ACHN (cell line): ENCODE results near the gene APBB2.
"Not testable (repeated sequence)": the region's sequence is repeated elsewhere in the genome, so short reads cannot be mapped to it uniquely, and the experiment has no call there.

Experiments used
- DNase-seq: peaks from one replicate; pipeline ENCODE4 v3.0.0-alpha.2; 2015
- in situ Hi-C: cut with HindIII; loops from 2 replicates; pipeline ENCODE4 v1.10.0; 2017; ENCODE audit warnings: low sequenced_read_pairs, low pct_ligation_motif_present, low pct_unique_long_range_greater_than_20kb

The APBB2 gene

DNA sequence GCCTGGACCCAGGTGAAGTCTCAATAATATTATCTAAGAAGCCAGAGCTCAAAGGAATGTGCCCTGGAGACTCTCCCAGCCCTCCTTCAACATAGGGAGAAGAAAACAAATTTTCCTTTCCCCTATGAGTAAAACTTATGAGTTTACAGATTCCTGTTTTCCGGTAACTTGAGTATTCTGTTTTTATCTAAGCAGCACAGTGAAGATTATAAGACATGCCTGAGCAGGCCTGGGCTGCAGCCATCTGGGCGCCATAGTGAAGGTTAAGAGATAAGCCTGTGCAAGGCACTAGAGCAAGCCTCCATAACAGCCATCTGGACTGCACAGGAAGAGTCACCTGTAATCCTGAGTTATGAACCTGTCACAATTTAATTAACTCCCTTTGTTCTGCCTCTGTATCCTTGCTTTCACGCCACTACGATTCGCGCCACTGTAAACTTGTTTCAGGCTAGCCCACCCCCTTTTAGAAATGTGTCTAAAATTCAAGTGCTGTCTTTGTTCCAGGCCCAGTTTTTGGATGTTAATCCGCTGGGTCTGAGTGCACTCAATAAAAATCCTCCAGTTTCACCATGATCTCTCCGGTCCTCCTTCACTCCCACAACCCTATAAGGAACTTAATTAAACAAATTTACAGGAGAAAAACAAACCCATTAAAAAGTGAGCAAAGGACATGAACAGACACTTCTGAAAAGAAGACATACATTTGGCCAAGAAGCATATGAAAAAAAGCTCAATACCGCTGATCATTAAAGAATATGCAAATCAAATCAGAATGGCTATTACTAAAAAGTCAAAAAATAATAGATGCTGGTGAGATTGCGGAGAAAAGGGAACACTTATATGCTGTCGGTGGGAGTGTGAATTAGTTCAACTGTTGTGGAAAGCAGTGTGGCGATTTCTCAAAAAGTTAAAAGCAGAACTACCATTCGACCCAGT, 189.5 kb downstream of the APBB2 start:
- no peak for DNase-seq
- in situ Hi-C loops: no loop called here

DNA sequence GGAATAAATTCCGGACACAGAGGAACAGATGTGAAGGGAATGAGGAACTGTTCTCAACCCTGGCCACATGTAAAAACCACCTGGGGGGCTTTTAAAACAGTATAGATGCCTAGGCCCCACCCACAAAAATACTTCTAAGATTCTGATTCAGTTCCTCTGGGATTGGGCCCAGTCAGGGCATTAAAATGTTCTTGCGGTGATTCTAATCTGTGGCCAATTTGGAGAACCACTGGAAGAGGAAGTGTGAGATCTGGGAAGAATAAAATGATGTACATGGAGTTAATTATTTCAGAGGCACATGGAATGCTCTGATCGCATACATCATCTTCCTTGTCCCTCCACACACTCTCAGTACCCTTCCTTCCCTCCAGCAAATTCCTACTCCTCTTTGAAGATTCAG, 192.2 kb downstream of the APBB2 start:
- DNase-seq: no peak
- in situ Hi-C loops: no loop called here

DNA sequence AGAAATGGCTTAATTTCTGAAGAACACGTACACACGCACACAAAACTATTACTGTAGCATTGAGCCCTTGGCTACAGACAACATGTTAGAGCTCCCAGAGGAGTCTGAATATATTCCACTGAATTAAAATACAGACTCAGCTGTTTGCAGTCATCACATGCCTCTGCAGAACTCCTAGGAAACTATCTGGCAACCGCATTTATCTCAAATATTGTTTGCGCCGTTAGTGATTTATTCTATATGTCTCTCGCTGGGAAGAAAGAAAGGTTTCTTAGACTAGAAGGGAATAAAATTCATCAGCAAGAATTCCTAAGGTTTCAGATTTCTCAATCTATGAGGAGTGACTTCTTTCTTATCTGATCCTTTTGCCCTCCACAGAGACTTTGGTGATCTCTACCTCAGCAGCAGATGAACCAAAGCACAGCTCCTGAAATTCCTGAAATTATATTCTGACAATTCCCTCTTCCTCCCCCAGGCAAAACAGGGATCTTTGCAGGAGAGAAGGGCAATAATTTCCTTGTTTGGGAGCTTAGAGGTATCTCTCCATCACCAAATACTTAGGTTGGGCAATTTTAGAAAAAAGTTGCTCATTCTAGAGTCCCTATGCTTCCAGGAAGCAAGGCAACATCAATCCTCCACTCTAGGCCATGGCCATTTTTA, 199.2 kb downstream of the APBB2 start:
- in situ Hi-C loops: no loop called here
- no peak for DNase-seq

DNA sequence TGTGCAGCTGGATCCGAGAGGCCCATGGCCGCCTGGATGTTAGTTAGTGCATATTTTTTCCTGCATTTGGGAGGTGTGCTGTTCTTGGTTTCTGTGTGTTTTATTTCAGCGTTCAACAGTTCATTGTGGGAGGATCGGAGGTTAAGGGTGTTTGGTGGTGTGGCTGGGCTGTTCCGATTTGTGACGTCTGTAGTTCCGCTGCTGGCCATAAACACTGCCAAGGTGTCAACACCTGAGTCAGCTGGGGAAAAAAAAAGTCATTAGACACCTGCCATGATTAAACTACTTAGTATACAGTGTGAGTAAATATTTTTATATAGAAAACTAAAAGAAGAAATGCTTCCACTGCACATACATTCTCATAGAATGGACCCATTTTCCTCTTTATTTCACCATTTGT, 200.2 kb downstream of the APBB2 start:
- DNase-seq: no peak
- in situ Hi-C loops: no loop called here

DNA sequence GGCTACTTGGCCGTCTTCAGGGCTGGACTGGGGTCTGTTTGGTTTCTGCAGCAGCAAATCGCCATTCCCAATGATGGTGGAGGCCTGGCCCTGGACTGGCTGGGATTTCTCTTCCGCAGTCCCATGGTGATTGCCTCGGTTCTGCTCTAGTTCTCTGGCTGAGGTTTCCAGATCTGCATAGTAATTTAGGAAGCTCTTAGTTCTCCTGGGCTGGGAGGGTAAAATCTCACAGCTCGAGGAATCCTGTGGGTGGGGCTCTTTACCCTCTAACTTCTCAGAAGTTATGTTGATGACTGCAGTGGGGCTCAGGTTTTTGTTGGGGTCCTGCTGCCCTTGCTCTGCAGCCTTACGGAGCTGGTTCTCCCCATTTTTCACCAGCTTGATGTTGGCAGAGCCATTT, 200.6 kb downstream of the APBB2 start:
- no peak for DNase-seq

DNA sequence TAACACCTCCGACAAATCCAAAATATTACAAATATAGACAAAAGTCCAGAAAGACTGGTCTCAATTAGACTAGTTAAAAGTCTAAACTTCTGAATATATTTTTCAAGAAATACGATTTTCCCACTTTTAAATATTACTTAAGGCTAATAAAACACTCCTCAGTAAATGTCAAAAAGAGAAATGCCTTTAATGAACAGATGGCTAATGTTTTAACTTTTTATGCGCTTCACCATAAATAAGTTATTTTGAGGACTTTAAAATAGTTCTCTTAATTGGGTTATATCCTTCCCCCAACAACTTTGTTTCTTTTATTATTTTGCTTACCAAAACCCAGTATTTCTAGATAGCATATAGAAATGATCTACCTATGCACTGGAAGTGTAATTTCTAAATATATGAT, 201.4 kb downstream of the APBB2 start:
- no peak for DNase-seq
- in situ Hi-C loops: no loop called here

More for the DNA sequence above, 200.6 kb downstream of the APBB2 start:
- in situ Hi-C loops: no loop called here

DNA sequence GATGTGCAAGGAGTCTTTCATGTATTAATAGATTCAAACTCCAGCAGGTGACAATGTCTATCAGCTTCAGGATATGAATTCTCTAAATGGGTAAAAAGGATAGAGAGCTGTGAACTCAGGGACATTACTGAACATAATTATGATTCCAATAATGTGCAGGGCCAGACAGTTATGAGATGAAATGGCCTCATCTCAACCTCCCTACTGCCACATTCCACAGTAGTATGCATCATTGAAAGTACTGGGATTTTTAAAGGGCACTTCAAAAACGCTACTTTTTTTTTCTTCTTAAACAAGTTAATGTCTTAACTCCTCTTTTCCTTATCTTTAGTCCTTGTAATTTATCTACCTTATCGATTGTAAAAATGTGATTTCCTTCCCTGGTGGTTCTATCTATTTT, 202.0 kb downstream of the APBB2 start:
- in situ Hi-C loops: no loop called here
- DNase-seq: no peak

DNA sequence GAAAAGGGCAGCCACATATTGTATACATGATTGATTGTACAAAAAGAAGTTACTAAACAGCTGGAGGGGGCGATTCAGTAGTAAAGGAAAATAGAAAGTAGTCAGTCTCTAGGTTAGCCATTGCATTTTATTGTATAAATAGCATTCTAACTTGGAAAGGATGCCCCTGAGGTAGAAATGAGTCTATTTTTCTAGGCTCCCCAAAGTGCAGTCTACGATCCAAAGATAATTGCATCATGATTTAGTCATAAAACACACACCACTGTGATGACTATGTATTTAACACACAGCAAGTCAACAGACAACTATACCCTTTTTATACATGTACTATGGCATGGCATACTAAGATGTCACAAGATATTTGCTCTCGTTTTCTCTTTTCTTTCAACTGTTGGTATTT, 204.9 kb downstream of the APBB2 start:
- in situ Hi-C loops: no loop called here
- no peak for DNase-seq

DNA sequence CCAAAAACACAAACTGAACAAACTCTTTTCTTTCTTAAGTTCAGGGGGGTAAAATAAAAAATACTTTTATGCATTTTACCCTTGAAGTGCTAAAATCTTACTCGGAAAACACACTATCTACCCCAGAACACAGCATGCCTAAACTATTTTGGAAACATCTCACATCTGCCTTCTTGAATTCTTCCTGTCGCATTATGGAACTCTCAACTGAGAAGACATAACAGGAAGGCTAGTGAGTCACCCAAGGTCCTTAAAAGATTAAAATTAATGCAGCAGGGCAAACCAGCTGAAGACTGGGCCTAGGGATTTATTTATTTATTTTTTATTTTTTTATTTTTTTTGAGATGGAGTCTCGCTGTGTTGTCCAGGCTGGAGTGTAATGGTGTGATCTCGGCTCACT, 208.2 kb downstream of the APBB2 start:
- DNase-seq: no peak
- in situ Hi-C loops: no loop called here

DNA sequence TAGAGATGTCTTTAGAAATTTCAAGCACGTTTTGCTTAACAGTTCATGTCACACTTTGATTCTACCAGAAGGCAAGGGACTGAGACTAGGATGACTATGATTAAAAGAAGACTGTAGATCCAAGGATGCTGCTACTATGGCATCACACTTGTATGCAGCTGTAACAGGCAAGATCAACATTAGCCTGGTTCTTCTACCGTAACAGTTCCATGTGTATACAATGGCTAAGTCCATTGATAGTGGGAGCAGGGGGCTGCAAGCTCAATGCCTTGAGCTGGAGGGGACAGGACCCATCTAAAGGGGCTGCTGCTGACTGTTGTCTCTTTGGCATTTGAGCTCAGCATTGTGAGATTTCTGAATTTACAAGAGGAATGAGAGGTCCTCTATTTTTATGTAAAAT, 212.0 kb downstream of the APBB2 start:
- DNase-seq: no peak
- in situ Hi-C loops: no loop called here

DNA sequence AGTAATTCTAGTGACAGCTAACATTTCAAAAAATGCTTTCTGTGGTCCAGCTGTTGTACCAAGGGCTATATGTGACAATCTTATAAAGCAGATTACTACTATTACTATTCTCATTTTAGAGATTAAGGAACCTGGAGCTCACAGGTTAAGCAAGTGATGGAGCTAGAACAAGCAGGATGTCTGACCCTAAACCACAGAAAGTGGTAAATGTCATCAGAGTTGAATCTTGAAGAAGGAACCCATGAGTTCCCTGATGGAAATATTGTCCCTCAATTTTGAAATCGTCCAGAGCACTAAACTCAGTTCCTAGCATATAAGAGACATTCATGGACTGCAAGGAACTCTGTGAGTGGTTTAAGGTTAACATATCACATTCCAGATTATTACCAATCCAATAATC, 214.0 kb downstream of the APBB2 start:
- DNase-seq: no peak
- in situ Hi-C loops: no loop called here

DNA sequence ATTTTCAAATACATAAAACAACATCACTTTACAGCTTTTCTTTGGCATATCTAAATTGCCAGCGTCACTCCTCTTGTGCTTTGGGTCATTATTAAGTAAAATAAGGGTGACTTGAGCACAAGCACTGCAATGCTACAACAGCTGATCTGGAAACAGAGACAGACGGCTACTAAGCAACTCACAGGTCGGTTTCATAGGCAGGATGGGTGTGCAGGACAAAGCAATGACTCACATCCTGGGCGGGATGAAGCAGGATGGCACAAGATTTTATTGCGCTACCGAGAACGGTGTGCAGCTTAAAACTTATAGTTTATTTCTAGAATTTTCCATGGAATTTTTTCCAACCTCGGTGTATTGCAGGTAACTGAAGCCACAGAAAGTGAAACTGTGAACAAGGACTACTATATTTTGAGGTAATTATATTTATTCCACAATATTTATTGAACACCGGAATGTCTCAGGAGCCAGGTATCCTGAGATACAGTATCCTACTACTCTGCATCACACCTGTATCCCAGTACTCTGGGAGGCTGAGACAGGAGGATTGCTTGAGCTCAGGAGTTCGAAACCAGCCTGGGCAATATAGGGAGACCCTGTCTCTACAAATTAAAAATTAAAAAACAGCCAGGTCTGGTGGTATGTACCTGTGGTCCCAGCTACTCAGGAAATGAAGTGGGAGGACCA, 215.5 kb downstream of the APBB2 start:
- in situ Hi-C loops: no loop called here
- no peak for DNase-seq

DNA sequence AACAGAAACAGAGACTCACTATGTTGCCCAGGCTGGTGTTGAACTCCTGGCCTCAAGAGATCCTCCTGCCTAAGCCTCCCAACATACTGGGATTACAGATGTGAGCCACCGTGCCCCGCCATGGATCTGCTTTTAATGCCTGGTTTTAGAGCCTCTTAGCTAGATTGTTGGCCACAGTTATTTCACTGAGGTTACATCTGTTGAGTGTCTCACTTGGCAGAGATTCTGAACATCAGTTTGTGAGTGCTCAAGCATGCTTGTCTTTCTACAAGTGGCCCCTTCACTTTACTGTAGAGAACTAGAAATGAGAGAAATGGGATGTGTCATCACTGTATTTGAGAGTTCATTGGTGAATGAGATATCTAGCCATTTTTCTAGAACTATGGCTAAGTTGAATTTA, 218.5 kb downstream of the APBB2 start:
- in situ Hi-C loops: no loop called here
- DNase-seq: peak; percentile 47

DNA sequence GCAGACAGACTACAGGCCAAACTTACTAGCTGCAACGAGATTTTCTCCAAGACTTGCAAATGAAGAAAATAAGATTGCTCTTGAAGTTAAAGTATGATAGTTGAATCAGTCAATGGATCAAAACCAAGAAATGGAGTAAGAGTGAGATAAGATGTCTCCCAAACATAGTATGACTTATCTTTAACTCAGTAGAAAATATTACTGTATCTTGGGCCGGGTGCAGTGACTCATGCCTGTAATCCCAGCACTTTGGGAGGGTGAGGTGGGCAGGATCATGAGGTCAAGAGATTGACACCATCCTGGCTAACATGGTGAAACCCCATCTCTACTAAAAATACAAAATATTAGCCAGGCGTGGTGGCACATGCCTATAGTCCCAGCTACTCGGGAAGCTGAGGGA, 220.0 kb downstream of the APBB2 start:
- DNase-seq: peak; percentile 62
- in situ Hi-C loops: not testable (repeated sequence)

DNA sequence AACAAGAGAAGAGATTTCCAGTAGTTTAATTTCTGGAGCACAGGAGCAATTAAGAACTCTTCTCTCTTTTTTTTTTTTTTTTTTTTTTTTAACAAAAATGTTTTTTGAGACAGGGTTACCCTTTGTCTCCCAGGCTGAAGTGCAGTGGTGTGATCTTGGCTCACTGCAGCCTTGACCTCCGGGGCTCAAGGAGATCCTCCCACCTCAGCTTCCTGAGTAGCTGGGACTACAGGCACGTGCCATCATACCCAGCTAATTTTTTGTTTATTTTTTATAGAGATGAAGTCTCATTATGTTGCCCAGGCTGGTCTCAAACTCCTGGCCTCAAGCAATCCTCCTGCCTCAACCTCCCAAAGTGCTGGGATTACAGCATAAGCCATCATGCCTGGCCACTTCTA, 221.0 kb downstream of the APBB2 start:
- in situ Hi-C loops: not testable (repeated sequence)

DNA sequence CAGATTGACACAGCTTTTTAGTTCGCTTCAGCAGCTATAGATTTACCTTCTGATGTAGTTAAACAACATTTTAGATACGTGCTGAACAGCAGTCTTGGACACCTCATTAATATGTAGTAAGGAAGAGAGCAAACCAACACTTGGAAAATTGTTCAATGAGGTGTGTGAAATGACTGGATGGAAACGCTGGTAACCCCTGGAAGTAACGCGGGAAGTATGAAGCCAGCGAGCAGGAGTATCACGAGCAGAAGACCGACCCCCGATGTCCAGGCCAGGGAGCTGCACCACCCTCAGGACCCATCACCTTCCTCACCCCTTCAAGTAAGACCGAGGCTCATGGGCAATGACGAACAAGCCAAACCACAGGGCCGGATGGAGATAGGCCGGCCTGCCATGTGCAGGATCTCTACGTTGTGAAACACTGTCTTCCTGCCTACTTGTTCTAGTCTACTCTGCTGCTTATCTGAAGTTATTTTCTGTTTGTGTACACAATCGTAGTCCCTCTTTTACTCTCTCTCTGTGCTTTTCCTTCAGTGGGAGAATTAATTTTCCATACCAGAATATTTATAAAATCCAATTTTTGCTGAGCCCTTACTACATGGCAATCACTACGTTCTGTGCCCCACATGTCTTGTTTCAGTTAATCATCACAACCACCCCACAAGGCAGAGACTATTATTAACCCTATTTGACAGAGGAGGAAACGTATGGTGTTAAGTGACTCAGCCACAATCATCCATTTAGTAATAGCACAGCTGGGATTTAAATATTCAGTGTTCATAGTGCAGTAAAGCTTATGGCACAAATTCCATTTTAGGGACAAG, 221.7 kb downstream of the APBB2 start:
- DNase-seq: peak; percentile 71
- in situ Hi-C loops: no loop called here

More for the DNA sequence above, 221.0 kb downstream of the APBB2 start:
- not testable (repeated sequence) for DNase-seq

DNA sequence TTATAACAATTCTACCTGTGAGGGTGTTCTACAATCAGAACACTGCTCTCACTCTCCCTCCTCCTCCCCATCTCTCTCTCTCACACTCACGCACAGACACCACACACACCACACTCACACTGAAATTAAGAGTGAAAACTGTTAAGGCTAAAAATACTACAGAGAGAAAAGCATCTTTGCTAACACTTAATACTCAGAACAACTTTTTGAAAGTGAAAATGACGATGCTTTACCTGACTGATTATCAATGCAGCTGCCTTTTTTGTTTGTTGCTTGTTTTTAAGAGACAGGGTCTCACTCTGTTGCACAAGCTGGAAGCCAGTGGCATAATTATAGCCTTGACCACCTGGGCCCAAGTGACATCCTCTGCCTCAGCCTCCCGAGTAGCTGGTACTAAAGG, 222.4 kb downstream of the APBB2 start:
- in situ Hi-C loops: no loop called here
- DNase-seq: no peak

DNA sequence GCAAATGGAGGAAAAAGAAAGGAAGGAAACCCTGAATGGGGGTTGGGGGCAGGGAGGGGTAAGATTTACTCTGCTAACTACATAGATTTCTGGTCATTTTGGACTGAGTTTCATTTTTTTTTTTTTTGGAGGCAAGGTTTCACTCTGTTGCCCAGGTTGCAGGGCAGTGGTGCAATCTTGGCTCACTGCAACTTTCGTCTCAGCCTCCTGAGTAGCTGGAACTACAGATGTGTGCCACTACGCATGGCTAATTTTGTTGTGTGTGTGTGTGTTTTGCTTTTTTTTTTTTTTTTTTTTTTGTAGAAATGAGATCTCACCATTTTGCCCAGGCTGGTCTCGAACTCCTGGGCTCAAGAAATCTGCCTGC, 223.5 kb downstream of the APBB2 start:
- DNase-seq: no peak
- in situ Hi-C loops: no loop called here
